ENCODE measurements around the gene IL1A.

Gene IL1A

DNA sequence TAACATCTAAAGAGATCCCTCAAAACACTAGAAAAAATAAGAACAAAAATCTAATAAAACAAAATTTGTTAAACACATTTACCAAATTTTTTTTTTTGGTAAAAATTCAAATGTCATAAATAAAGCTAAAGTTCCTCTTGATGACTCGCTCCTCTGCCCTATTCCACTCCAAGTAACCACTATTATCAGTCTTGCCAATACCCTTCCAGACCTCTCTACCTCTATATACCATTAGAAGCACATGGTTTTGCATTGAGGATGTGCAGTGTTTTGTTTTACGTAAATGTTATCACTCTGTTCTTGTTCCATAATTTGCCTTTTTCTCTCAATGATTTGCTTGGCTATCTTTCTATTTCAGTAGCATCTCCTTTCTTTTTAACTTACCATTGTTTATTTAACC is 41.4 kb upstream of the IL1A start:
- no peaks in the 10 kb centered on the region for H4K20me1 ChIP-seq (ENCODE audit: insufficient read depth)
- H3K4me2 ChIP-seq: no peak overlapping the region

DNA sequence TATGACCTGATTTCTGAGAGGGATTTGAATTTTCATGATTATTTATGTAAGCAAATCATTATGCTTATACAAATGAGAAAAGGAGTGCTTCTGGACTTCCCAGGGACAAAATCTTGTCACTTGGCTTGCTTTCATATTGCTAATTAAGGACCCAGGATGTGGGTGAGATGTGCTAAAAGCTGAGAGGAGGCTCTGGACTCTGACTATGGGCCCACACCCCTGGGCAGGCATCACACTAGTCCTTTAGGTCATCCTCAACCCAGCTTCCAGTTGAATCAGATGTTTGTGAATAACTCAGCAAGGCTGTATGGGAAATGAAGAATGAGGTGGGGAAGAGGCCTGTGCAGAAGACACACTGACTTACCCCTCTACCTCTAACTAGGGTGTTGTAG is 40.4 kb upstream of the IL1A start:
- no peak for TF ChIP-seq CTCF (conservative IDR thresholded peaks at IDR 0.05; ENCODE audit: low read depth, low read length)
- Histone ChIP-seq H2AFZ (ENCODE audit: low read depth) (no peak overlapping the region), H3K79me2 (ENCODE audit: insufficient read depth, low read depth) (no peaks in the 10 kb centered on the region), H3K4me3 (IDR thresholded peaks at IDR 0.05; ENCODE audit: insufficient read depth, low read depth, low read length) (no peak overlapping the region), H3K36me3 (ENCODE audit: insufficient read depth) (no peaks in the 10 kb centered on the region), H3K4me1 (ENCODE audit: low read depth, poor library complexity, severe bottlenecking) (peaks cover 10% of the 10 kb centered on the region), H3K9ac (no peak overlapping the region), H3K27me3 (ENCODE audit: insufficient read depth, low read depth) (no peaks in the 10 kb centered on the region), H3K4me2 (no peak overlapping the region), H3K27ac (no peak overlapping the region), H4K20me1 (ENCODE audit: insufficient read depth) (no peaks in the 10 kb centered on the region)

More for the DNA sequence above, 41.4 kb upstream of the IL1A start:
- no peak for TF ChIP-seq CTCF (conservative IDR thresholded peaks at IDR 0.05; ENCODE audit: low read depth, low read length)
- H2AFZ ChIP-seq (ENCODE audit: low read depth): no peak overlapping the region
- H3K36me3 ChIP-seq (ENCODE audit: insufficient read depth): no peaks in the 10 kb centered on the region
- H3K79me2 ChIP-seq (ENCODE audit: insufficient read depth, low read depth): no peaks in the 10 kb centered on the region
- H3K4me1 ChIP-seq (ENCODE audit: low read depth, poor library complexity, severe bottlenecking): peaks cover 9% of the 10 kb centered on the region
- H3K27ac ChIP-seq: no peak overlapping the region
- no peaks in the 10 kb centered on the region for H3K27me3 ChIP-seq (ENCODE audit: insufficient read depth, low read depth)
- H3K9ac ChIP-seq: no peak overlapping the region
- no peak overlapping the region for H3K4me3 ChIP-seq (IDR thresholded peaks at IDR 0.05; ENCODE audit: insufficient read depth, low read depth, low read length)

DNA sequence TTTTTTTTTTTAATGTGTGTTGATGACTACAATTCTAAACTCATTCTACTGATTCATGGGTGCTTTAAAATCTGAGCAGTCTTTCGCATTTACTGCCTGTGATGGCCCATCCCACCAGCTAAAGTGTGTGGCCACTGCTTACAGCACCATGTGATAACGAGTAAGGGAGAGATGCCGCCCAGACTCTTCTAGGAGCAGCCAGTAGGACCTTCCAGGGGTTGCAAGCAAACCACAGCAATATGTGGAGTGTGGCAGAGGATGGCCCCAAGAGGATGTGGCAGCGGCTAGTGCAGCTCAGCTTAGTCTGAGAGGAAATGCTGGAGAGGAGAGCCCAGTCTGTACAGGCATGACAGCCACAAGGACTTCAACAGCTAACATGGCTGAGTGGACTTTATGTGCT is 37.4 kb upstream of the IL1A start:
- H3K4me2 ChIP-seq: no peak overlapping the region
- no peak for TF ChIP-seq CTCF (conservative IDR thresholded peaks at IDR 0.05; ENCODE audit: low read depth, low read length)

GRCh38 chr2:112821142-112821541 is 36.8 kb upstream of the IL1A start:
- no peak overlapping the region for H3K4me3 ChIP-seq (IDR thresholded peaks at IDR 0.05; ENCODE audit: insufficient read depth, low read depth, low read length)
- H2AFZ ChIP-seq (ENCODE audit: low read depth): no peak overlapping the region
- no peak overlapping the region for H3K9ac ChIP-seq
- peaks cover 10% of the 10 kb centered on the region for H3K4me1 ChIP-seq (ENCODE audit: low read depth, poor library complexity, severe bottlenecking)
- H3K79me2 ChIP-seq (ENCODE audit: insufficient read depth, low read depth): no peaks in the 10 kb centered on the region
- no peak for TF ChIP-seq CTCF (conservative IDR thresholded peaks at IDR 0.05; ENCODE audit: low read depth, low read length)
- H3K4me2 ChIP-seq: no peak overlapping the region
- H3K36me3 ChIP-seq (ENCODE audit: insufficient read depth): no peaks in the 10 kb centered on the region
- H3K27me3 ChIP-seq (ENCODE audit: insufficient read depth, low read depth): no peaks in the 10 kb centered on the region
- H4K20me1 ChIP-seq (ENCODE audit: insufficient read depth): no peaks in the 10 kb centered on the region
- no peak overlapping the region for H3K27ac ChIP-seq

More for the DNA sequence above, 37.4 kb upstream of the IL1A start:
- Histone ChIP-seq H3K36me3 (ENCODE audit: insufficient read depth) (no peaks in the 10 kb centered on the region), H3K4me1 (ENCODE audit: low read depth, poor library complexity, severe bottlenecking) (peaks cover 10% of the 10 kb centered on the region), H3K4me3 (IDR thresholded peaks at IDR 0.05; ENCODE audit: insufficient read depth, low read depth, low read length) (no peak overlapping the region), H3K79me2 (ENCODE audit: insufficient read depth, low read depth) (no peaks in the 10 kb centered on the region), H3K27me3 (ENCODE audit: insufficient read depth, low read depth) (no peaks in the 10 kb centered on the region), H3K9ac (no peak overlapping the region), H4K20me1 (ENCODE audit: insufficient read depth) (no peaks in the 10 kb centered on the region), H3K27ac (no peak overlapping the region), H2AFZ (ENCODE audit: low read depth) (no peak overlapping the region)
